Stomach (tissue), 4 donors: ENCODE measurements around the gene VGLL2.

ENCODE experiments used
- POLR2A ChIP-seq, 4 donors: fragments of 450-650 bp; IDR thresholded peaks; one replicate each; pipeline ENCODE4 v1.6.1; 2016; ENCODE audit warnings: antibody characterized with exemption in 4 of 4, control low read depth in 2 of 4, mild to moderate bottlenecking in 1 of 4, moderate library complexity in 1 of 4
- POLR2AphosphoS5 ChIP-seq, 3 donors: sonication (generic); formaldehyde crosslinking; IDR thresholded peaks; one replicate each; pipeline ENCODE4 v1.6.1; 2016; ENCODE audit warnings: antibody characterized with exemption in 3 of 3
- TF ChIP-seq, protein P1 (sequence below), 7 experiments: fragments of 450-650 bp in 4 of 7; fragments of 200-600 bp in 3 of 7; sonication (generic) in 3 of 7; IDR thresholded peaks; one replicate each; pipeline ENCODE4 v1.5.1; 2016 to 2019; ENCODE audit warnings: antibody characterized with exemption in 7 of 7, control low read depth in 2 of 7, mild to moderate bottlenecking in 1 of 7

DNA sequence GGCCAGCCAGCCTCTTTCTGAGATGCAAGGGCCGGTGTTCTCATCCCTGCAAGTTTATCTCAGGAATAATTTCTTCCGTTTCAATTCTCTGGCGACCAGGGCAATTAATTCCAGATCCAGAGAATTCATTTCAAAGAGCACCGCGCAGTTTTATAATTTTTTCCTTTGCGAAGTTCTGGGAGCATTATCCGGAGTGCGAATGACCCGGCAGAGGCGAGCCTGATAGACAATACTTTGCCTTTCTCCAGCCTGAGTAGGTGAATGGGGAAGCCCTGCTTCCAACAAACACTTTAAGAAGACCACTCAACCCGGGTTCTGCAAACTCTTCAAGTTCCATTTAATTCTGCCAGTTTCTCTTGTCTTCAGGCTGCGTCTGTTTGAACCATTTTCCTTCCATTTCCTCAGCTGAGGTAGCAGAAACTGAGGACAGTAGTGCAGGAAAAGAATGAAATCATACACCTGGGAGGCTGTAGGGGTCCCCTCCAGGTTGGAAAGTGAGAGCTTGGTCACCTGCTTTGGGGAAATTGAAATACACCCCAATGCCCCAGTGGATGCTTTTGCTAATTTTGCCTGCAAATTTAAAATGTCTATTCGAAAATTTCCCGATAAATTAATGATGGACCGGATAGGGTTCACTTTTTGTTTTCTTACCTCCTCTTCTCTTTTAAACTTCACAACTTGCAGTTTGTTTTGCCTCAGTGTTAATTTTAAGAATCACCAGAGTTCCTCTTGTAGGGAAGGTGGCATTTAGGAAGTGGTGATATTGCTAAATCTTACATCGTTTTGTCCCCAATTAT, 1.1 kb downstream of the VGLL2 start:
- TF ChIP-seq POLR2AphosphoS5 (IDR thresholded peaks at IDR 0.05) (no peak), POLR2A (IDR thresholded peaks at IDR 0.05) (no peak)
- TF ChIP-seq, protein P1, sequence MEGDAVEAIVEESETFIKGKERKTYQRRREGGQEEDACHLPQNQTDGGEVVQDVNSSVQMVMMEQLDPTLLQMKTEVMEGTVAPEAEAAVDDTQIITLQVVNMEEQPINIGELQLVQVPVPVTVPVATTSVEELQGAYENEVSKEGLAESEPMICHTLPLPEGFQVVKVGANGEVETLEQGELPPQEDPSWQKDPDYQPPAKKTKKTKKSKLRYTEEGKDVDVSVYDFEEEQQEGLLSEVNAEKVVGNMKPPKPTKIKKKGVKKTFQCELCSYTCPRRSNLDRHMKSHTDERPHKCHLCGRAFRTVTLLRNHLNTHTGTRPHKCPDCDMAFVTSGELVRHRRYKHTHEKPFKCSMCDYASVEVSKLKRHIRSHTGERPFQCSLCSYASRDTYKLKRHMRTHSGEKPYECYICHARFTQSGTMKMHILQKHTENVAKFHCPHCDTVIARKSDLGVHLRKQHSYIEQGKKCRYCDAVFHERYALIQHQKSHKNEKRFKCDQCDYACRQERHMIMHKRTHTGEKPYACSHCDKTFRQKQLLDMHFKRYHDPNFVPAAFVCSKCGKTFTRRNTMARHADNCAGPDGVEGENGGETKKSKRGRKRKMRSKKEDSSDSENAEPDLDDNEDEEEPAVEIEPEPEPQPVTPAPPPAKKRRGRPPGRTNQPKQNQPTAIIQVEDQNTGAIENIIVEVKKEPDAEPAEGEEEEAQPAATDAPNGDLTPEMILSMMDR (IDR thresholded peaks at IDR 0.05) = no peak
